ENCODE data around the gene PLIN1.

PLIN1 gene

DNA sequence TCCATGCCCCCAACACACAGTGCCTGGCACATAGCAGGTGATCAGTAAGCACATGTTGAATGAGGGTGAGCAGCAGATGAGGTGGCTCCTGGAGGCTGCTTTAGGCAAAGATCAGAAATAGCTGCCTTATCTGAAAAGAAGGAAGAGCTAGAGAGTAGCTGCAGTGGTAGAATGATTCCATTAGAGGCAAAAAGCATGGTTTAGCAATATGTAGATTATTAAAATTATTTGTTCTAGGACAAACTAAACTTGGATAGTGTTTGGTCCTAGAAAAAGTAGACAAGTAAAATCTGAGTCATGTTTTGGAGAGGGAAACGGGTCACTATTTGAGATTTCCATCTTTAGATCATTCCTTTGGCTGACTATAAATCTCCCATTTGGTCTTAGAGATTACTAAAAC, 56.0 kb downstream of the PLIN1 start:
- DNase-seq = no peak

DNA sequence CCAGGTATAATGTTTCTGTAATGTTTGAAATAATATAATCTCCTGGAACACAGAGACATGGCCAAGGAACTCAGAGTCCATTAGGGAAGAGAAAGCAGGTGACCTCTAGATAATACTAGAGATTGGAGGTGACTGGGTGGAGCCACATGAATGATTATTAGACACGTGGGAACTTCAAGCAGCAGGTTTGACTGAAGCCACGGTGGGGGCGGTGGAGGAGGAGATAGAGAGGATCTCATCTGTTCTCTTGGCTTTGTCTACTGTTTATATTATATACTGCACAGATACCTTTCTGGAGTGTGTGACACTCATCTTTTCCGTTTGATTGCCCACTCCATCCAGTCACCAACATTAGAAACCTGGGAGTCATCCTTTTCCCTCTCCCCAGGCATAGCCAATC, 57.6 kb downstream of the PLIN1 start:
- DNase-seq = no peak

DNA sequence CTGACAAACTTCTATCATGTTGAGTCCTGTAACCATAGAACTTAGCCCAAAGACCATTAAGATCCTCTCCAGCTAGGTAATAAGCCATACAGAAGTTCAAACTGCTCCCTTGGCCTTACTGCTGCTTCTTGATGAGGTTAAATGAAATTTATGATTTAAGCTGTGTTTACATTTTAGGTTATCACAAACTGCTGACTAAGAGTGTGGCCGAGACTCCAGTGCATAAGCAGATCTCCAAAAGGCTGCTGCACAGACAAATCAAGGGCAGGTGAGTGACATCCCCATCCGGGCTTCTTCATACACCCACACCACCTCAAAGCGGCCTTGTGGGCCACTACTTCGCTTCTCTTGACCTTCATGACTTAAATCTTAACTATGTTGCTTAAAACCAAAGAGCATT, 62.9 kb downstream of the PLIN1 start:
- DNase-seq = no peak

DNA sequence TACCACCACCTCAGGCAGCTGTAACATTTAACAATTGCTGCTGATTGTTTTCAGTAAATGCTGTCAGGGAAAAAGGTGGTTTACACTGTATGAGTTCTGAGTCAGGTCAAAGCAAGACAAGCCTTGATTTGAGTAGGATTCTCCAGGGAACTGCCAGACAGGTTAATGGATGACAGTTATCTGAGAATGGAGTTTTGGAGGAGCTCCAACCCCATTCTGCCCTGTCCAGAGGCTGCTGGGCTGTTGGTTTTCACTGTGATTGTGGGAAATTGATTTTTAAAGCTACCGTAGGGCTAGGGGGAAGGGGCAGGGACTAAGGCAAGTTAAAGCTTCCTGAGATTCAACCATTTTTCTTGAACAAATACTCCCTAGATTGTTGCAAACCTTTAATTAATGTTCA, 64.0 kb downstream of the PLIN1 start:
- no peak for DNase-seq
